ENCODE measurements around the gene FOXR1. TPM values are rescaled to one million over a fixed set of nuclear protein-coding genes. Genes with fewer than 3 reads are reported as not detected.

FOXR1 gene
- total RNA-seq, 4 donors from 2014 or later, result not detected

Small RNAs within 50 kb of the gene (microRNA-seq; reads per million reads assigned to microRNA genes)
- gene MIR3656 (ENCODE audit: borderline microRNAs expressed, borderline replicate concordance), result not detected

Small RNAs within 50 kb of the gene (small RNA-seq; reads per million reads assigned to genes)
- gene AP003392.2 (not detected), gene RF00017 (not detected), gene RF00019 (not detected), gene RN7SL688P (not detected)

Other genes with a start within 250 kb of the FOXR1 start
- 100 to 1,000 TPM in 2 of 4 donors, 10 to 100 TPM in 2; 63.0 to 295 (median 118) TPM for gene DDX6, start 180.6 kb upstream of the FOXR1 start, total RNA-seq
- under 1 TPM in 1 of 4 donors, not detected in 3; 0.14 TPM for gene CXCR5, start 87.9 kb upstream of the FOXR1 start, total RNA-seq
- gene BCL9L, start 45.8 kb upstream of the FOXR1 start, total RNA-seq, result 100 to 1,000 TPM in 1 of 4 donors, 10 to 100 TPM in 1, 1 to 10 TPM in 2; 2.9 to 157 (median 13.7) TPM
- not detected for gene UPK2, start 15.5 kb upstream of the FOXR1 start, total RNA-seq
- gene CENATAC, start 26.4 kb downstream of the FOXR1 start, total RNA-seq, result 10 to 100 TPM; 19.5 to 88.2 (median 49.7) TPM
- gene RPS25, start 46.6 kb downstream of the FOXR1 start, total RNA-seq, result 1,000 to 10,000 TPM; 1,075 to 3,325 (median 1,649) TPM
- 10 to 100 TPM in 2 of 4 donors, 1 to 10 TPM in 2; 8.2 to 55.4 (median 28.6) TPM for gene TRAPPC4, start 47.0 kb downstream of the FOXR1 start, total RNA-seq
- 10 to 100 TPM in 2 of 4 donors, 1 to 10 TPM in 2; 7.4 to 18.1 (median 11.9) TPM for gene SLC37A4, start 59.1 kb downstream of the FOXR1 start, total RNA-seq
- 10 to 100 TPM; 10.8 to 91.4 (median 61.2) TPM for gene HYOU1, start 85.4 kb downstream of the FOXR1 start, total RNA-seq
- gene VPS11, start 96.1 kb downstream of the FOXR1 start, total RNA-seq, result 10 to 100 TPM; 25.6 to 86.6 (median 36.3) TPM
- 10 to 100 TPM in 3 of 4 donors, 1 to 10 TPM in 1; 9.5 to 19.9 (median 15.3) TPM for gene HMBS, start 113.1 kb downstream of the FOXR1 start, total RNA-seq
- gene DPAGT1, start 130.1 kb downstream of the FOXR1 start, total RNA-seq, result 10 to 100 TPM in 2 of 4 donors, 1 to 10 TPM in 2; 2.8 to 30.6 (median 16.9) TPM
- 10 to 100 TPM in 1 of 4 donors, 1 to 10 TPM in 3; 1.8 to 14.3 (median 2.7) TPM for gene C2CD2L, start 135.6 kb downstream of the FOXR1 start, total RNA-seq
- 10 to 100 TPM; 13.5 to 27.6 (median 15.4) TPM for gene HINFP, start 149.8 kb downstream of the FOXR1 start, total RNA-seq
- gene ABCG4, start 177.3 kb downstream of the FOXR1 start, total RNA-seq, result 1 to 10 TPM in 1 of 4 donors, under 1 TPM in 1, not detected in 2; 0.55 to 2.7 TPM
- gene NLRX1, start 197.0 kb downstream of the FOXR1 start, total RNA-seq, result 10 to 100 TPM in 3 of 4 donors, 1 to 10 TPM in 1; 5.1 to 23.5 (median 16.8) TPM
- gene NHERF4, start 213.7 kb downstream of the FOXR1 start, total RNA-seq, result under 1 TPM in 2 of 4 donors, not detected in 2; under 0.01 to 0.41 TPM
- gene CBL, start 234.6 kb downstream of the FOXR1 start, total RNA-seq, result 10 to 100 TPM in 3 of 4 donors, 1 to 10 TPM in 1; 10.0 to 39.9 (median 13.0) TPM

Measured in uterus (tissue), 4 donors.